HG03558 (cell line): Measurements from ENCODE around the gene PCK2.

ENCODE experiments used
- ATAC-seq: cut with Tn5 transposase; IDR thresholded peaks from one replicate; pipeline ENCODE4 v1.9.1; 2021; ENCODE audit warnings: moderate number of reproducible peaks; ENCODE audit not compliant: unreplicated experiment; ENCODE audit errors: extremely low read depth

PCK2 gene

DNA sequence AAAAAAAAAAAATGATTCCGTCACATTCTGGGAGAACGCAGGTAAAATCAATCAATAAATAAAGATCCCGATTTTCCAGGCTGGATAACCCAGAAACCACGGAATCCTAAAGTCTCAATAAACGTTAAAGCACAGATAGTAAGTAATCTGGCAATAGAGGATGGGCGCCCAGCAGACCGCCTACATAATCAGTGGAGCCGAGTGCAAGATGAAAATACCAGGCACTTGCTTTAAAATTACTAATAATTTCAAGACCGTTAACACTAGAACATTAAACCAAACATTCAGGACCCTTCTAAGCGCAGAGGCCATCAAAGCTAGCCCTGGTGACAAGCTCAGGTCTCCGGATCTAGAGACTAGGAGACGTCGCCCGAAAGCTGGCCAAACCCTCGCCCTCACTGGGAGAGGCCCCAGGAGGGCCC, 19.3 kb downstream of the PCK2 start:
- no peak for ATAC-seq

DNA sequence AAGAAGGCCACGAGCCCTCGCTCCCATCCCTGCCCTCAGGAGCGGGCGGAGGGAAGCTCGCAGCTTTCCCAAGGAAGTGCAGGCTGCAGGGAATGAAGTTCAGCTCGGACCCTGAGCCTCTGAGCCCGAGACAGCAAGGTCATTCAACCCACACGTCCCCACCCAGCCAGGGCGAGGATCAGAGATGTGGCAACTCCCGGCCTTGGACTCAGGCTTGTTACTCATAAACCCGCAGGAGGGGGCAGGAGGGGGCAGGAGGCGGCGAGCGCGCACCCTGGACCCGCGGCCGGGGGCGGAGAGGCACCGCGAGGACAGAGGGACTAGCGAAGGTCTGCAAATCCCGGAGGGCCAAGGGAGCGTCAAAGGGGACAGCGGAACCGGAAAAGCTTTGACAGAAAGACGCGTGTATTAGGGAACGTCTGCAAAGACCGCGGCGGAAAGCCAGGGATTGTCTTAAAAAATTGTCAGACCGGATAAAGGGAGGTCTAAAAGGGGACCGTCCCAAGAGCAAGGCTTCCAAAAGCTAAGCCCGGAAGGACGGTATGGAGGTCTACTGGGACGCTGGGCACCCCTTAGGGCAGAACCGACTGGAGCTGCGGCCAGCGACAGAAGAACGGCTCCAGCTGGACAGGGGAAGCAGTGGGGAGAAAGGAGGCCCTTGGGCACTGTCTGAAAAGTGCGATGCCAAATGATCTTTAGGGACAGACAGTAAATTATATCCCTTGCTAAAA, 19.9 kb downstream of the PCK2 start:
- ATAC-seq: peak; percentile 13

DNA sequence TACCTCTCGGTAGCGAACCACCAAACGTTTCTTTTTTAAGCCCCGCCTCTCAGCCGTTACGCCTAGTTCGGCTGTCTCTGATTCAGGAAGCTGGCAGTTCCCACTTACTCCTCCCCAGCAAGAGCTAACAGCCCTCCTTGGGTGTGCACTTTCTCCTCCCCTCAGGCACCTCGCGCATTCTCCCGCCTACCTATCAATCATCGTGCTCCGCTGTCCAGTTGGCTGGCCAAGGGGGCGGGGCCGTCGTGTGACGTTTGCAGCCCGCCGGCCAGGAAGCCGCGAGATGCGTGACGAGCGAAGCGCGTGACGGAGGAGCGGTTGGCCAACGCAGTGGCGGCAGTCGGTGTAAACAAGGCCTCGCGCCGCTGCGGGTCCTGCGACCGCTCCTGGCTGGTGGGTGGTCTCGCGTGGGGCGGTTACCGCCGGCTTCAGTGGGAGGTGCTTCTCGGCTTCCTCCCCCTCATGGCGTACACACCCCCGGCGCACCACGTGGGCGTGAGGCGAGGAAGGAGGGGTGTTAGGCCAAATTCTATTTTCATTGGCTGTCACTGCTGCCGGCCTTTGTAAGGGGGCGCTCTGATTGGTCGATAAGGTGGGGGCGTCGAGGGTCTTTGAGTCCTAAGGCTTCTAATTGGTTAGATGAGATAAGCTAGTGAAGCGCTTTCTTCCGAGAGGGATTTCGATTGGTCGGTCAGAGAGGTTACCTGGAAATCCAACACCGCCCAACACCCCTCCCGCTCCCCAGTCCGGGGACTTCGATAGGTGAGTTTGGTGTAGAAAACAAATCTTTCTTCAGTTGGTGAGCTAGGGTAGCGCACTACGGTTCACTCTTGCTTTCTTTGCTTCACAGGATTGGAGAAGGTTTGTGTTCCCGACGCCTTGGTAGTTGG, 20.7 kb downstream of the PCK2 start, which contains the start of the genes DCAF11 and NRL:
DCAF11 (plus strand) TSS at position 246 of the 890 bp plus-strand sequence. CDS start 818 bp downstream, outside the sequence.
NRL (minus strand) TSS at position 418 of the 890 bp plus-strand sequence. CDS start 32,101 bp downstream, outside the sequence.
- ATAC-seq: peak; percentile 75

DNA sequence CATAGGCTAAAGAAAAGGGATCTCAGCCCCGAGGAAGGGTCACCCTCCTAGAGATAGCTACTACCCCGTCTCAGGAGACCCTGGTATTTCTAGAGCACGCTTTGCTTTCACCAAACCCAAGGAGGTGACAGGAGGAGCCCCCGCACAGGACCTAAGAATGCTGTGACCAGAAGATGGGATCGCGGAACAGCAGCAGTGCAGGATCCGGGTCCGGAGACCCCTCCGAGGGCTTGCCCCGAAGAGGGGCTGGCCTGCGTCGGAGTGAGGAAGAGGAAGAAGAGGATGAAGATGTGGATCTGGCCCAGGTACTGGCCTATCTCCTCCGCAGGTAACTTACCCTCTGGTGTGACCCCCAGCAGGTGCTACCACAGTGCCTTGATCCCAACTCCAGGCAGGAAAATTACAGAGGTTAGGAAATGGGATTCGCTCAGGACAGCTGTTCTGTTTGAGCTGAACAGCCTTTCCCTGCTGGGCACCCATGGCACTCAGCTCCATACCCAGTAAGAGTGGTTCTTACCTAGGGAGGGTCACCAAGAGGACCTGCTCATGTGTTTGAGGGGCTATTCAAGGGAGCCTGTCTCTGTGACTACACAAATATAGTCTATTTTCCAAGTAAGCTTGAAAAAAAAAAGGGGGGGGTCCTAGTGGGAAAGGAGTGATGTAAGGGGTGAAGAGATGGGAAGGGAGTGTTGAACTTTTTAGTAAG, 21.5 kb downstream of the PCK2 start:
- ATAC-seq: no peak

DNA sequence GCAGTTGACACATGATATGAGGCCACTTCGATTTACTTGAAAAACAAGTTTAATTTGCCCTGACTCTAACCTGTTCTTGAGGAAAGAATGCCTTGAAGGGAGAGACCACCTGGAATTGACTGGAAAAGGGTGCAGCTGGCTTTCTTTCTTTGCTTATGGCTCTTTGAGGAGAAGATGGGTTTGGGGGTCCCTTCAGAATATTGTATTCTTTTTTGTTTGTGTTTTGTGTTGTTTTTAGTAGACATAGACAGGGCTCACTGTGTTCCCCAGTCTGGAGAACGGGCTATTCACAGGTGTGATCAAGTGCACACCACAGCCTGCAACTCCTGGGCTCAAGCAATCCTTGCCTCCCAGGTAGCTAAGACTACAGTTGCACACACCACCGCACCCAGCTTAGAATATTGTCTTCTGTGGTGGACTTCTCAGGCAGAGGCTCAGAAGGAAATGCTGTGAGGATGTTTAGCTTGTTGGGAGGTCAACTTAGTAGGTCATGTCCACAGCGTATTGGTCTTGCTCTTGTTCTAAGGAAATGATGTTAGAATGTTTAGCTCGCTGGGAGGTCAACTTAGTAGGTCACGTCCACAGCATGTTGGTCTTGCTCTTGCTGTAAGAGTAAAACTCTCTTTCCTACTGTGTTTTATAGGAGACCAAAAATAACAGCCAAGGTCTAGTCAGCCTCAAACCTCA, 22.2 kb downstream of the PCK2 start:
- ATAC-seq: no peak

DNA sequence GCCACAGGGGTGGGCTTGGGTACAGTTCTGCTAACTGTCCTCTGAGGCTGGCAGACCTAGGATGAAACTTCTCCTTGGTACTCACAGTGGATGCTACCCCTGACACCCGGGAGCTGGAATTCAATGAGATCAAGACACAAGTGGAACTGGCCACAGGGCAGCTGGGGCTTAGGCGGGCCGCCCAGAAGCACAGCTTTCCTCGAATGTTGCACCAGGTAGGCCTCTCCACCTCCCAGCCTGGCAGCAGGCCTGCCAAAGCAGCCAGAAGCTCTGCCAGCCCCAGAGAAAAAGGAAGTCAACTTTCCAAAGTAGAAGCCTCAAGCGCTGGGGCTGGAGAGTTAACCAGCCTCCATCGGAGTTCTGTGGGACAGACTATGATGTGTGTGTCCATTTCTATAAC, 23.1 kb downstream of the PCK2 start:
- no peak for ATAC-seq

DNA sequence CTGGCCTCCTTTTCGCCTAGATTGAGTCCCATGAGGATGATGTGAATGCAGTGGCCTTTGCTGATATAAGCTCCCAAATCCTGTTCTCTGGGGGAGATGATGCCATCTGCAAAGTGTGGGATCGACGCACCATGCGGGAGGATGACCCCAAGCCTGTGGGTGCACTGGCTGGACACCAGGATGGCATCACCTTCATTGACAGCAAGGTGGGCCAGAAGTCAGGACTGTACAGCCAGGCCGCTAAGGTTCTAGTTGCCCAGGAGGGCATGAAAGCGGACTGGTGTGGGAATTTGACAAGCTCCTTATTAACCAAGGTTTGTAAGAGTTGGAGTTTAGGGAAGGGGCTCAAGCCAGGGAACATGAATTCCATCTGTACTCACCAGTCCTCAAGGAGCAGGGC, 25.6 kb downstream of the PCK2 start:
- no peak for ATAC-seq

DNA sequence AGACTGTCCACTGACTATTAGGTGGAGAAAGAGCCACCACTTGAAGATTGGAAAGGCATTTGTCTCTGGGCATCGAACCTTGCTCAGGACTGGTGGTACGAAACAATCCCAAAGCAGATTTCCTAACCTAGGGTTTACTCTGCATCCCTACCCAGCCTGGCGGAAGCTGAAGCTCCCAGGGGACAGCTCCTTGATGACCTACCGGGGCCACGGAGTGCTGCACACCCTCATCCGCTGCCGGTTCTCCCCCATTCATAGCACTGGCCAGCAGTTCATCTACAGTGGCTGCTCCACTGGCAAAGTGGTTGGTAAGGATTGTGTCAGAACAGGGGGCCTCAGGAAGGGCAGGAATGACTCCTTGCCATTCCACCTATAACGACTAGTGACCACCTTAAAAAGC, 27.1 kb downstream of the PCK2 start:
- no peak for ATAC-seq

DNA sequence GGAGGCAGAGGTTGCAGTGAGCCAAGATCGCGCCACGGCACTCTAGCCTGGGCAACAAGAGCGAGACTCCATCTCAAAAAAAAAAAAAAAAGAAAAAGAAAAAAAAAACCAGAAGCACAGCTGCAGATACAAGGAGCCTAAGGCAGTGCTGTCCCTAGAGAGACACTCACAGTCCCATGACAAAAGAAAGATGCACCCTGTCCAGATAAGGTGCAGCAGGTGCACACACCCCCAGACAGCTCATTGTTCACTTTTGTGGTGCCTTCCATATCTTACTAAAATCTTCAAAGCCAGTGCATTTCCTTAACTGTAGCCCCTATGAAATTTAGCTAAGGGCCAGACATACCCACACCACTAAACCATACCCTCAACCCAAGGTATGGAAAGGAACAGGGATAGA, 28.3 kb downstream of the PCK2 start:
- no peak for ATAC-seq

DNA sequence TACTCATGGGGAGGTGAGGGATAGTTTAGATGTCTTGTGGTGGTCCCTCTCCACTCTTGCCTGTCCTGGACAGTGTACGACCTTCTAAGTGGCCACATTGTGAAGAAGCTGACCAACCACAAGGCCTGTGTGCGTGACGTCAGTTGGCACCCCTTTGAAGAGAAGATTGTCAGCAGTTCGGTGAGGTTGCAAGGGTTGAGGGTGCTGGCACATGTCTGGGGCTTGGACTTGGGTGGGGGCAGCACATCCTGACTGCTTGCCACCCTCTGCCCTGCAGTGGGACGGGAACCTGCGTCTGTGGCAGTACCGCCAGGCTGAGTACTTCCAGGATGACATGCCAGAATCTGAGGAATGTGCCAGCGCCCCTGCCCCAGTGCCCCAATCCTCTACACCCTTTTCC, 28.8 kb downstream of the PCK2 start:
- ATAC-seq: no peak

DNA sequence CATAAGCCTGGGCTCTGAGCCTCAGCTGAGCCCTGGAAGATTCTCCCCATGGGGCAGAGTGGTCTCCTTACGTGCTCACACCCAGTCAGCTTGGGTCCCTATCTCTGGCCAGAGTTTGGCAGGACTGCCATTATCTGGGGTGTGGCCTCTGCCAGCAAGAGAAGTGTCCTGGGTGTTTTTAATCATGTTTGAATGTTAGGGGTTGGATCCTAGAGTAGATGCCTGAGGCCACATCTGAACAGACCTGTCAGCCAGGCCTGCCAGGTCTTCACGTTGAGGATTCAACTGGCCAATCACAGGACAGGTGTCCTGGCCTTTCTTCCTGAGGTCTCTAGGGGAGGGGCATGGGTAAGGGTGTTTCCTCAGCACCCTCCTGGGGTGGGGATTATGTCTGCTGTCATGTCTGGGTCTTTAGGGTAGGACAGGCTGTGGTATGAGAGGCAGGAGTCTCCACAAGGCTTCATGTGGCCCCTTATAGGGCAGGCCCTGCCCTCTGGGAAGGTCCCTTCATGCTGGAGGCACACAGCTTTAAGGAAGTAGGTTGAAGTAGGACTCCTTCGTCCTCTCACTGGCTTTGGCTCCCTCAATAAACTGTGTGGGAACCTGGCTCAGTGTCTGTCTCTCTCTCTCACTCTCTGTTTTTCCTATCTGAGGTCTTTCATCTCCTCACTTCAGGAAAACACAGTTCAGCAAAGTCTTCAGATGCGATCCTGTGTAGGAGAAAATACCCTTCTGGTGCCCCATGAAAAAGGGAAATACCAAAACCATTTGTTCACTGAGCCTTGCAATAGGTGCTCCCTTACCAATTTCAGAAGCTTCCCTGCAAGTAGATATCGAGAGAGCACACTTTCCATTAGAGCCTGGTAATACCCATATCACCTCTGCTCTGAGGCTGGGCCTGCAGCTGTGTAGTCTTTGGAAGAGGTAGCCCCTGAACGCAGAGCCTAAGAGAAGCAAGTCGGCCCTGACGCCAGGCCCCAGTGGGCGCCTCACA, 29.6 kb downstream of the PCK2 start:
- no peak for ATAC-seq

DNA sequence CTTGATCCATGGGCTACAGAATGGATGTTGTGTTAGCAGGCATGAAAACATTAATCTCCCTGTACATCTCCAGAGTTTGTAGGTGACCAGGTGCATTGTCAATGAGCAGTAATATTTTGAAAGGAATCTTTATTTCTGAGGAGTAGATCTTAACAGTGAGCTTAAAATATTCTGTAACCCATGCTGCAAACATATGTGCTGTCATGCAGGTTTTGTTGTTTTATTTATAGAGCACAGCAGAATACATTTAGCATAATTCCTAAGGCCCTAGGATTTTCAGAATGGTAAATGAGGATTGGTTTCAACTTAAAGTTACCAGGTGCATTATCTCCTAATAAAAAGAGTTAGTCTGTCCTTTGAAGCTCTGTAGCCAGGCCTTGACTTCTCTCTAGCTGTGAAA, 32.8 kb downstream of the PCK2 start:
- ATAC-seq: no peak

DNA sequence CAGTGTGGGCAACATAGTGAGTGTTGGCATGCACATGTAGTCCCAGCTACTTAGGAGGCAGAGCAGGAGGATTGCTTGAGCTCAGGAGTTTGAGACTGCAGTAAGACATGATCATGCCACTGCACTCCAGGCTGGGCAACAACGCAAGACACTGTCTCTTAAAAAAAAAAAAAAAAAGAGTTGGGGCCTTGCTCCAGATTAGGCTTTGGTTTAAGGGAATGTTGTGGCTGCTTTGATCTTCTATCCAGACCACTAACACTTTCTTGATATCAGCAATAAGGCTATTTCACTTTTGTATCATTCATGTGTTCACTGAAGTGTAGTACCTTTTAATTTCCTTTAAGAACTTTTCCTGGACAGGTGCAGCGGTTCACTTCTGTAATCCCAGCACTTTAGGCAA, 33.6 kb downstream of the PCK2 start:
- no peak for ATAC-seq

DNA sequence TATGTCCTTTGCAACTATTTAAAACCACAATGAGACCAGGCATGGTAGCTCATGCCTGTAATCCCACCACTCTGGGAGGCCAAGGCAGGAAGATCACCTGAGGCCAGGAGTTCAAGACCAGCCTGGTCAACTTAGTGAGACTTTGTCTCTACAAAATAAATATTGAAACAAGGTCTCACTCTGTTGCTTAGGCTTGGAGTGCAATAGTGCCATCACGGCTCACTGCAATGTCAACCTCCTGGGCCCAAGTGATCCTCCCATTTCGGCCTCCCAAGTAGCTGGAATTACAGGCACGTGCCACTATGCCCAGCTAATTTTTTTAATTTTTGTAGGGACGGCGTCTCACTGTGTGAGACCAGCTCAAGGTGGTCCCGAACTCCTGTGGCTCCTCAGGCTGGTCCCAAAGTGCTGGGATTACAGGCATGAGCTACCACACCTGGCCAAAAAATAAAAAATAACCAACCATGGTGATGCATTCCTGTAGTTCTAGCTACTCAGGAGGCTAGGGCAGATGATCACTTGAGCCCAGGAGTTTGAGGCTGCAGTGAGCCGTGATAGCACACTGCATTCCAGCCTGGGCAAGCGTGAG, 35.4 kb downstream of the PCK2 start:
- ATAC-seq: no peak

DNA sequence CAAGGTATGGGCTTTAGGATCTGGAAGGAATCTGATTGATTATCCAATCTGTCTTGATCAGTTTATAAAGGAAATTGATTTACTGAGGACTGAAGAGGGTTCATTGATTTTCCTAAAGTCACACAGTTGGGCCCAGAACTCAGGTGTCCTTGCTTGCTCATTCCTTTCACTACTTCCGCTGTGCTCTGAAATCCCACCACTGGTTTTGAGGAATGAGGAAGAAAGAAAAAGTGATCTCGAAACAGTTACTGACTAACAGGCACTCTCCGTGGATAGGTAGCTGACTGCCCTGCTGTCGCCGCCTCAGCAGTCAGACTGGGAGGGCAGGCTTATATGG, 36.2 kb downstream of the PCK2 start, which contains the start of gene FITM1:
FITM1 (plus strand) TSS at position 280 of the 337 bp plus-strand sequence. CDS start 905 bp downstream, outside the sequence.
- ATAC-seq: no peak

DNA sequence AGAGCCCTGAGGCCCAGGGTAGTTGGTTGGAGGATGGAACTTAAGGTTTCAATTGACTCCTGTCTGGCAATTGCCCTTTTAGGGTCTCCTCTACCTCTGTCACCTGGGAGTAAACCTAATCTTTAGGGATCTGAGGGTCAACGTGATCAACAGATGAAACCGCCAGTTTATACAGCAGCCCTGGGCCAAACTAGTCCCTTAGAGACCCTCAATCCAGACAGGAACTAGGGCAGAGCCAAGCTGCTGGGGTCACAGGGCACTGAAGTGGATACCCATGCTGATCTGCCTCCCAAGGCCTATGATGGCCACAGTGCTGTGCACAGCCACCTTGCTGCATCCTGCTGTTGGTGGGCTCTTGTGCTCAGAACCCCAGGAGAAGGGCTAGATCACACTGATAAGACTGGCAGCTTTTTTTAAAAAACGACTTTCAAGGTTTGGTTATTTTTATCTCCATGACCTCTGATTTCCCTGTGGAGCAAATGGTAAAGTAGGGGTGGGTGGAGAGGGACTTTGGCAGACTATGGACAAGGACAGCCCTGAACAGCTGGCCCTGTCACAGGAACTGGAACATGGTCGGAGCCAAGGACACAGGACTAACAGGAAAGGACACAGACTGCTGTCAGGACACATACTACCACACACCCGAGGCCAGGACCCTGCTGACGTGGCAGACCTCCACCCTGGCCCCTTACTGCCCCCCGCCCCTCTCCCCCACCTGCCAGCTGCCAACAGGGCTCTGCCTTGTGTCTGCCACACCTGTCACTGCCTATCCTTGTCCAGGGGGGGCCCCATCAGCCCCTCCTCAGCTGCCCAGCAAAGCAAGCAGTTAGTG, 36.8 kb downstream of the PCK2 start:
- ATAC-seq: no peak

DNA sequence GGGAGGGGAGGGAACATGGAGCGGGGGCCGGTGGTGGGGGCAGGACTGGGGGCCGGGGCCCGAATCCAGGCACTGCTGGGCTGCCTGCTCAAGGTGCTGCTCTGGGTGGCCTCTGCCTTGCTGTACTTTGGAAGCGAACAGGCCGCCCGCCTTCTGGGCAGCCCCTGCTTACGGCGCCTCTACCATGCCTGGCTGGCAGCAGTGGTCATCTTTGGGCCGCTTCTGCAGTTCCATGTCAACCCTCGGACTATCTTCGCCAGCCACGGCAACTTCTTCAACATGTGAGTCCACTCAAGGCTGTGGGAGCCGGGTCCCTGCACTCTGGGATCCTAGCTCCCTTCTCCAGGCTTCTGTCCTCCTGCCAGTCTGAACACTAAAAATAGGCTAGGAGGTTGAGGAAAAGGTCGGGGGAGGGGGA, 37.4 kb downstream of the PCK2 start:
- no peak for ATAC-seq
